ENCODE results near the gene DEPDC1B. TPM values are rescaled to one million over a fixed set of nuclear protein-coding genes. Genes with fewer than 3 reads are reported as not detected.

DEPDC1B gene
- total RNA-seq, 1 donor from 2014 or later: 6.4 TPM

- TF ChIP-seq CTCF (IDR thresholded peaks at IDR 0.05; ENCODE audit: unreplicated experiment): no peak
- Mint-ChIP-seq H3K9me3 (ENCODE audit: unreplicated experiment) (no peaks in the 10 kb centered on the region), H3K4me3 (ENCODE audit: unreplicated experiment) (no peak overlapping the region), H3K27ac (ENCODE audit: unreplicated experiment) (no peak overlapping the region), H3K27me3 (ENCODE audit: unreplicated experiment) (peaks cover 1% of the 10 kb centered on the region), H3K36me3 (ENCODE audit: low read depth, unreplicated experiment) (no peaks in the 10 kb centered on the region), H3K4me1 (ENCODE audit: unreplicated experiment) (no peaks in the 10 kb centered on the region)
- DNase-seq (ENCODE audit: low spot score): no peak
These were observed 115.7 kb downstream of the DEPDC1B start for GRCh38 chr5:60584304-60584703.

GRCh38 chr5:60583616-60584015 is 116.3 kb downstream of the DEPDC1B start:
- DNase-seq (ENCODE audit: low spot score): no peak
- Mint-ChIP-seq H3K27ac (ENCODE audit: unreplicated experiment) (no peak overlapping the region), H3K4me1 (ENCODE audit: unreplicated experiment) (no peaks in the 10 kb centered on the region)

GRCh38 chr5:60578315-60578714 is 121.7 kb downstream of the DEPDC1B start:
- no peak overlapping the region for H3K27ac Mint-ChIP-seq (ENCODE audit: unreplicated experiment)
- peaks cover 1% of the 10 kb centered on the region for H3K27me3 Mint-ChIP-seq (ENCODE audit: unreplicated experiment)
- TF ChIP-seq CTCF (IDR thresholded peaks at IDR 0.05; ENCODE audit: unreplicated experiment): no peak
- H3K4me3 Mint-ChIP-seq (ENCODE audit: unreplicated experiment): no peak overlapping the region
- peaks cover 12% of the 10 kb centered on the region for H3K36me3 Mint-ChIP-seq (ENCODE audit: low read depth, unreplicated experiment)
- H3K4me1 Mint-ChIP-seq (ENCODE audit: unreplicated experiment): no peaks in the 10 kb centered on the region
- H3K9me3 Mint-ChIP-seq (ENCODE audit: unreplicated experiment): peaks cover 12% of the 10 kb centered on the region
- no peak for DNase-seq (ENCODE audit: low spot score)

More at GRCh38 chr5:60583616-60584015, 116.3 kb downstream of the DEPDC1B start:
- H3K4me3 Mint-ChIP-seq (ENCODE audit: unreplicated experiment): no peak overlapping the region
- H3K9me3 Mint-ChIP-seq (ENCODE audit: unreplicated experiment): no peaks in the 10 kb centered on the region
- peaks cover 1% of the 10 kb centered on the region for H3K27me3 Mint-ChIP-seq (ENCODE audit: unreplicated experiment)
- H3K36me3 Mint-ChIP-seq (ENCODE audit: low read depth, unreplicated experiment): no peaks in the 10 kb centered on the region
- no peak for TF ChIP-seq CTCF (IDR thresholded peaks at IDR 0.05; ENCODE audit: unreplicated experiment)

- H3K27me3 Mint-ChIP-seq (ENCODE audit: unreplicated experiment): peaks cover 1% of the 10 kb centered on the region
- peaks cover 12% of the 10 kb centered on the region for H3K36me3 Mint-ChIP-seq (ENCODE audit: low read depth, unreplicated experiment)
- no peak overlapping the region for H3K4me3 Mint-ChIP-seq (ENCODE audit: unreplicated experiment)
- TF ChIP-seq CTCF (IDR thresholded peaks at IDR 0.05; ENCODE audit: unreplicated experiment): no peak
- DNase-seq (ENCODE audit: low spot score): no peak
- no peak overlapping the region for H3K27ac Mint-ChIP-seq (ENCODE audit: unreplicated experiment)
- peaks cover 12% of the 10 kb centered on the region for H3K9me3 Mint-ChIP-seq (ENCODE audit: unreplicated experiment)
- H3K4me1 Mint-ChIP-seq (ENCODE audit: unreplicated experiment): no peaks in the 10 kb centered on the region
These were observed 122.8 kb downstream of the DEPDC1B start for GRCh38 chr5:60577116-60577515.

GRCh38 chr5:60576425-60576824 is 123.5 kb downstream of the DEPDC1B start:
- no peak for TF ChIP-seq CTCF (IDR thresholded peaks at IDR 0.05; ENCODE audit: unreplicated experiment)
- no peak for DNase-seq (ENCODE audit: low spot score)
- H3K4me3 Mint-ChIP-seq (ENCODE audit: unreplicated experiment): no peak overlapping the region
- no peaks in the 10 kb centered on the region for H3K4me1 Mint-ChIP-seq (ENCODE audit: unreplicated experiment)
- H3K27me3 Mint-ChIP-seq (ENCODE audit: unreplicated experiment): peaks cover 1% of the 10 kb centered on the region
- peaks cover 12% of the 10 kb centered on the region for H3K36me3 Mint-ChIP-seq (ENCODE audit: low read depth, unreplicated experiment)
- H3K27ac Mint-ChIP-seq (ENCODE audit: unreplicated experiment): no peak overlapping the region
- H3K9me3 Mint-ChIP-seq (ENCODE audit: unreplicated experiment): peaks cover 12% of the 10 kb centered on the region

Data from endothelial cell (in vitro differentiated cells).